HL-60 (cell line): ENCODE results near the gene RICTOR.

Source experiments
- DNase-seq, 2 experiments: peaks; one replicate each; pipeline ENCODE4 v3.0.0-alpha.2; 2010 to 2020; ENCODE audit warnings: low read depth in 1 of 2, low spot score in 1 of 2
- H3K27ac ChIP-seq: fragments of 250-450 bp; sonication (Bioruptor Pico); replicated peaks from 2 replicates; pipeline ENCODE4 v1.5.1; 2020; ENCODE audit warnings: mild to moderate bottlenecking, moderate library complexity
- H3K27me3 ChIP-seq: fragments of 250-450 bp; sonication (Bioruptor Pico); 2 replicates; pipeline ENCODE4 v1.5.1; 2021; ENCODE audit warnings: mild to moderate bottlenecking, moderate library complexity; ENCODE audit not compliant: insufficient read depth, poor library complexity, severe bottlenecking
- H3K4me3 ChIP-seq: replicated peaks from 2 replicates; pipeline ENCODE4 v1.5.1; 2011; ENCODE audit warnings: mild to moderate bottlenecking, control low read depth, low read length; ENCODE audit not compliant: insufficient read depth
- CTCF ChIP-seq: IDR thresholded peaks from one replicate; pipeline ENCODE4 v1.5.1; 2011; ENCODE audit warnings: low read length, control low read depth, inconsistent platforms; ENCODE audit not compliant: insufficient read depth
- GABPA ChIP-seq: IDR thresholded peaks from 2 replicates; pipeline ENCODE4 v1.6.1; 2012; ENCODE audit warnings: low read depth
- POLR2AphosphoS5 ChIP-seq: IDR thresholded peaks from 2 replicates; pipeline ENCODE4 v1.6.1; 2012; ENCODE audit warnings: low read depth
- REST ChIP-seq: IDR thresholded peaks from 2 replicates; pipeline ENCODE4 v1.6.1; 2012; ENCODE audit warnings: low read depth; ENCODE audit not compliant: insufficient replicate concordance
- SPI1 ChIP-seq: IDR thresholded peaks from 2 replicates; pipeline ENCODE4 v1.6.1; 2012; ENCODE audit warnings: low read depth, mild to moderate bottlenecking, borderline replicate concordance

Gene RICTOR

GRCh38 chr5:39120052-39120420, 45.8 kb upstream of the RICTOR start:
- TF ChIP-seq SPI1 (no peak), GABPA (no peak), CTCF (no peak), REST (no peak), POLR2AphosphoS5 (no peak)
- no peak for DNase-seq
- no peaks in the 10 kb centered on the region for H3K27me3 ChIP-seq
- H3K27ac ChIP-seq, result no peak overlapping the region
- H3K4me3 ChIP-seq, result no peak overlapping the region

- no peak overlapping the region for H3K27ac ChIP-seq
- no peak overlapping the region for H3K4me3 ChIP-seq
- no peak for DNase-seq
- TF ChIP-seq CTCF (no peak), SPI1 (no peak), GABPA (no peak), POLR2AphosphoS5 (no peak), REST (no peak)
- H3K27me3 ChIP-seq, result no peaks in the 10 kb centered on the region
These were observed 45.3 kb upstream of the RICTOR start for GRCh38 chr5:39119404-39120051.

GRCh38 chr5:39118638-39119037, 44.4 kb upstream of the RICTOR start:
- TF ChIP-seq POLR2AphosphoS5 (no peak), SPI1 (no peak), CTCF (no peak), GABPA (no peak), REST (no peak)
- no peak overlapping the region for H3K4me3 ChIP-seq
- H3K27ac ChIP-seq, result no peak overlapping the region
- no peak for DNase-seq
- no peaks in the 10 kb centered on the region for H3K27me3 ChIP-seq
